ENCODE data around the gene CT55.

GRCh38 chrX:135170877-135171519 lies at the start of gene CT55:
- no peak for TF ChIP-seq CTCF (IDR thresholded peaks at IDR 0.05)
- TF ChIP-seq POLR2A (IDR thresholded peaks at IDR 0.05): no peak
- no peak for TF ChIP-seq EP300 (IDR thresholded peaks at IDR 0.05)

All from tibial nerve (tissue), 4 donors.